ENCODE data around the gene DENND2A. TPM values are rescaled to one million over a fixed set of nuclear protein-coding genes. Genes with fewer than 3 reads are reported as not detected.
"Not testable (repeated sequence)": the region's sequence is repeated elsewhere in the genome, so short reads cannot be mapped to it uniquely, and the experiment has no call there.

Gene DENND2A
- total RNA-seq, 1 experiment from 2014 or later, result 10.0 TPM

DNA sequence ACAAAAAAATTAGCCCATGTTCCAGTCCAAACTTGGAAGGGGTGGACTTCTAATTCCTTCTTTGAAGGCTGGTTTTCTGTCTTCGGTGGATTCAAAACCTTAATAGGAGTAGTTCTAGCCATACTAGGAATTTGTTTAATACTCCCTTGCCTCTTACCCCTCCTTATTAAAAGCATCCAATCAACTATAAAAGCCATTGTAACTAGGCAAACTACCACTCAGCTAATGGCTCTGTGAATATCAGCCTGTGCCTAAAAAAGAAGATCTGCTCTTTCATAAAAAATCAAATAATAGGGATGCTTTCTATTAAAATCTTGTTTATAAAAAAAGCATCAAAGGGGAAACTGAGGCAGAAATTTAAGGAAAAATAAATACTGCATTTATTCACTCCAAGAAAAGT lies 28.0 kb upstream of the DENND2A start:
- Mint-ChIP-seq H3K27ac (no peak overlapping the region), H3K27me3 (ENCODE audit: low read depth) (peaks cover 11% of the 10 kb centered on the region; the same call in 1 of the 2 replicates), H3K4me1 (peaks cover 11% of the 10 kb centered on the region), H3K4me3 (no peak overlapping the region), H3K36me3 (no peaks in the 10 kb centered on the region), H3K9me3 (no peaks in the 10 kb centered on the region)
- no peak for DNase-seq (ENCODE audit: low spot score)
- ChIA-PET POLR2A (interaction anchor here (0.7 kb wide), 1 partner anchor 73 kb away, joined by 3 read pairs; no protein-coding TSS in a partner anchor), CTCF (interaction anchor here (1.2 to 1.5 kb wide), 2 partner anchors 15 to 151 kb away, joined by 3 to 4 read pairs; no protein-coding TSS in a partner anchor)
- no peak for ATAC-seq
- TF ChIP-seq, protein P1, sequence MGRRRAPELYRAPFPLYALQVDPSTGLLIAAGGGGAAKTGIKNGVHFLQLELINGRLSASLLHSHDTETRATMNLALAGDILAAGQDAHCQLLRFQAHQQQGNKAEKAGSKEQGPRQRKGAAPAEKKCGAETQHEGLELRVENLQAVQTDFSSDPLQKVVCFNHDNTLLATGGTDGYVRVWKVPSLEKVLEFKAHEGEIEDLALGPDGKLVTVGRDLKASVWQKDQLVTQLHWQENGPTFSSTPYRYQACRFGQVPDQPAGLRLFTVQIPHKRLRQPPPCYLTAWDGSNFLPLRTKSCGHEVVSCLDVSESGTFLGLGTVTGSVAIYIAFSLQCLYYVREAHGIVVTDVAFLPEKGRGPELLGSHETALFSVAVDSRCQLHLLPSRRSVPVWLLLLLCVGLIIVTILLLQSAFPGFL (CRISPR knock-in tag; IDR thresholded peaks at IDR 0.05; ENCODE audit: borderline replicate concordance), result no peak
- no peak for TF ChIP-seq ZNF219 (CRISPR knock-in tag; IDR thresholded peaks at IDR 0.05; ENCODE audit: borderline replicate concordance)
- no peak for TF ChIP-seq JAZF1 (CRISPR knock-in tag; IDR thresholded peaks at IDR 0.05)

DNA sequence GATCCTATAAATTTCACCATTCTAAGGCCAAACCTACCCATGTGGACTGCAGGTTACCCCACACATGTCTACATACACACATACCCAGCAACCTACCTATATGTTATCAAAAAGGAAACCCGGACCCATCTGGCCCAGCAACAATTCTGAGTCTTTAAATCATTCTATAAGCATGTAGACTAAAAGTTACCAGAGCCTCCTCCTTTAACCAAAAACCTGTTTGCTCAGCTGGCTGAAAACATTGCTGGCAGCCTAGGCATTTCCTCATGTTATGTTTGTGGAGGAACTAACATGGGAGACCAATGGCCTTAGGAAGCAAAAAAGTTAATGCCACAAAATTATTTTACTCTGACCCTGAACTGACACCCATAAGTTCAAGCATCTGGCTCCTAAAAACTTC lies 26.9 kb upstream of the DENND2A start:
- no peak for DNase-seq (ENCODE audit: low spot score)
- CTCF ChIA-PET, result interaction anchor here (1.0 to 1.5 kb wide), 2 partner anchors 14 to 24 kb away, joined by 3 to 4 read pairs; no protein-coding TSS in a partner anchor
- no peak overlapping the region for H3K27ac Mint-ChIP-seq
- H3K4me1 Mint-ChIP-seq, result peaks cover 11% of the 10 kb centered on the region
- peaks cover 11% of the 10 kb centered on the region; the same call in 1 of the 2 replicates for H3K27me3 Mint-ChIP-seq (ENCODE audit: low read depth)
- no peaks in the 10 kb centered on the region for H3K9me3 Mint-ChIP-seq
- no peak for ATAC-seq
- H3K36me3 Mint-ChIP-seq, result no peaks in the 10 kb centered on the region
- POLR2A ChIA-PET, result no interaction called here
- H3K4me3 Mint-ChIP-seq, result no peak overlapping the region
- no peak for TF ChIP-seq ESRRA (CRISPR knock-in tag; IDR thresholded peaks at IDR 0.05; ENCODE audit: borderline replicate concordance)
- no peak for TF ChIP-seq FOXP1 (CRISPR knock-in tag; IDR thresholded peaks at IDR 0.05; ENCODE audit: borderline replicate concordance)
- TF ChIP-seq, protein P2, sequence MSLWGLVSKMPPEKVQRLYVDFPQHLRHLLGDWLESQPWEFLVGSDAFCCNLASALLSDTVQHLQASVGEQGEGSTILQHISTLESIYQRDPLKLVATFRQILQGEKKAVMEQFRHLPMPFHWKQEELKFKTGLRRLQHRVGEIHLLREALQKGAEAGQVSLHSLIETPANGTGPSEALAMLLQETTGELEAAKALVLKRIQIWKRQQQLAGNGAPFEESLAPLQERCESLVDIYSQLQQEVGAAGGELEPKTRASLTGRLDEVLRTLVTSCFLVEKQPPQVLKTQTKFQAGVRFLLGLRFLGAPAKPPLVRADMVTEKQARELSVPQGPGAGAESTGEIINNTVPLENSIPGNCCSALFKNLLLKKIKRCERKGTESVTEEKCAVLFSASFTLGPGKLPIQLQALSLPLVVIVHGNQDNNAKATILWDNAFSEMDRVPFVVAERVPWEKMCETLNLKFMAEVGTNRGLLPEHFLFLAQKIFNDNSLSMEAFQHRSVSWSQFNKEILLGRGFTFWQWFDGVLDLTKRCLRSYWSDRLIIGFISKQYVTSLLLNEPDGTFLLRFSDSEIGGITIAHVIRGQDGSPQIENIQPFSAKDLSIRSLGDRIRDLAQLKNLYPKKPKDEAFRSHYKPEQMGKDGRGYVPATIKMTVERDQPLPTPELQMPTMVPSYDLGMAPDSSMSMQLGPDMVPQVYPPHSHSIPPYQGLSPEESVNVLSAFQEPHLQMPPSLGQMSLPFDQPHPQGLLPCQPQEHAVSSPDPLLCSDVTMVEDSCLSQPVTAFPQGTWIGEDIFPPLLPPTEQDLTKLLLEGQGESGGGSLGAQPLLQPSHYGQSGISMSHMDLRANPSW (CRISPR knock-in tag; conservative IDR thresholded peaks at IDR 0.05; ENCODE audit: low read depth), result no peak
- TF ChIP-seq, protein P3, sequence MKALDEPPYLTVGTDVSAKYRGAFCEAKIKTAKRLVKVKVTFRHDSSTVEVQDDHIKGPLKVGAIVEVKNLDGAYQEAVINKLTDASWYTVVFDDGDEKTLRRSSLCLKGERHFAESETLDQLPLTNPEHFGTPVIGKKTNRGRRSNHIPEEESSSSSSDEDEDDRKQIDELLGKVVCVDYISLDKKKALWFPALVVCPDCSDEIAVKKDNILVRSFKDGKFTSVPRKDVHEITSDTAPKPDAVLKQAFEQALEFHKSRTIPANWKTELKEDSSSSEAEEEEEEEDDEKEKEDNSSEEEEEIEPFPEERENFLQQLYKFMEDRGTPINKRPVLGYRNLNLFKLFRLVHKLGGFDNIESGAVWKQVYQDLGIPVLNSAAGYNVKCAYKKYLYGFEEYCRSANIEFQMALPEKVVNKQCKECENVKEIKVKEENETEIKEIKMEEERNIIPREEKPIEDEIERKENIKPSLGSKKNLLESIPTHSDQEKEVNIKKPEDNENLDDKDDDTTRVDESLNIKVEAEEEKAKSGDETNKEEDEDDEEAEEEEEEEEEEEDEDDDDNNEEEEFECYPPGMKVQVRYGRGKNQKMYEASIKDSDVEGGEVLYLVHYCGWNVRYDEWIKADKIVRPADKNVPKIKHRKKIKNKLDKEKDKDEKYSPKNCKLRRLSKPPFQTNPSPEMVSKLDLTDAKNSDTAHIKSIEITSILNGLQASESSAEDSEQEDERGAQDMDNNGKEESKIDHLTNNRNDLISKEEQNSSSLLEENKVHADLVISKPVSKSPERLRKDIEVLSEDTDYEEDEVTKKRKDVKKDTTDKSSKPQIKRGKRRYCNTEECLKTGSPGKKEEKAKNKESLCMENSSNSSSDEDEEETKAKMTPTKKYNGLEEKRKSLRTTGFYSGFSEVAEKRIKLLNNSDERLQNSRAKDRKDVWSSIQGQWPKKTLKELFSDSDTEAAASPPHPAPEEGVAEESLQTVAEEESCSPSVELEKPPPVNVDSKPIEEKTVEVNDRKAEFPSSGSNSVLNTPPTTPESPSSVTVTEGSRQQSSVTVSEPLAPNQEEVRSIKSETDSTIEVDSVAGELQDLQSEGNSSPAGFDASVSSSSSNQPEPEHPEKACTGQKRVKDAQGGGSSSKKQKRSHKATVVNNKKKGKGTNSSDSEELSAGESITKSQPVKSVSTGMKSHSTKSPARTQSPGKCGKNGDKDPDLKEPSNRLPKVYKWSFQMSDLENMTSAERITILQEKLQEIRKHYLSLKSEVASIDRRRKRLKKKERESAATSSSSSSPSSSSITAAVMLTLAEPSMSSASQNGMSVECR (CRISPR knock-in tag; IDR thresholded peaks at IDR 0.05; ENCODE audit: borderline replicate concordance), result no peak
- TF ChIP-seq, protein P4, sequence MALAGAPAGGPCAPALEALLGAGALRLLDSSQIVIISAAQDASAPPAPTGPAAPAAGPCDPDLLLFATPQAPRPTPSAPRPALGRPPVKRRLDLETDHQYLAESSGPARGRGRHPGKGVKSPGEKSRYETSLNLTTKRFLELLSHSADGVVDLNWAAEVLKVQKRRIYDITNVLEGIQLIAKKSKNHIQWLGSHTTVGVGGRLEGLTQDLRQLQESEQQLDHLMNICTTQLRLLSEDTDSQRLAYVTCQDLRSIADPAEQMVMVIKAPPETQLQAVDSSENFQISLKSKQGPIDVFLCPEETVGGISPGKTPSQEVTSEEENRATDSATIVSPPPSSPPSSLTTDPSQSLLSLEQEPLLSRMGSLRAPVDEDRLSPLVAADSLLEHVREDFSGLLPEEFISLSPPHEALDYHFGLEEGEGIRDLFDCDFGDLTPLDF (CRISPR knock-in tag; IDR thresholded peaks at IDR 0.05), result no peak

DNA sequence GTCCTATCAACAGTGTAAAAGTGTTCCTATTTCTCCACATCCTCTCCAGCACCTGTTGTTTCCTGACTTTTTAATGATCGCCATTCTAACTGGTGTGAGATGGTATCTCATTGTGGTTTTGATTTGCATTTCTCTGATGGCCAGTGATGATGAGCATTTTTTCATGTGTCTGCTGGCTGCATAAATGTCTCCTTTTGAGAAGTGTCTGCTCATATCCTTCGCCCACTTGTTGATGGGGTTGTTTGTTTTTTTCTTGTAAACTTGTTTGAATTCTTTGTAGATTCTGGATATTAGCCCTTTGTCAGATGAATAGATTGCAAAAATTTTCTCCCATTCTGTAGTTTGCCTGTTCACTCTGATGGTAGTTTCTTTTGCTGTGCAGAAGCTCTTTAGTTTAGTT lies 22.3 kb upstream of the DENND2A start:
- ATAC-seq; POLR2A ChIA-PET; DNase-seq (ENCODE audit: low spot score); H3K27me3 Mint-ChIP-seq (ENCODE audit: low read depth); H3K27ac Mint-ChIP-seq; H3K9me3 Mint-ChIP-seq; H3K36me3 Mint-ChIP-seq; H3K4me3 Mint-ChIP-seq; CTCF ChIA-PET; H3K4me1 Mint-ChIP-seq: not testable (repeated sequence)
